Activated naive CD4-positive, alpha-beta T cell treated with Interleukin-2 at 50 U/mL for 16 hours (primary cell): Measurements from ENCODE around the gene TNN.
"Not testable (repeated sequence)": the region's sequence is repeated elsewhere in the genome, so short reads cannot be mapped to it uniquely, and the experiment has no call there.

Experiments
- DNase-seq: peaks from one replicate; pipeline ENCODE4 v3.0.0-alpha.2; 2020

Gene TNN

DNA sequence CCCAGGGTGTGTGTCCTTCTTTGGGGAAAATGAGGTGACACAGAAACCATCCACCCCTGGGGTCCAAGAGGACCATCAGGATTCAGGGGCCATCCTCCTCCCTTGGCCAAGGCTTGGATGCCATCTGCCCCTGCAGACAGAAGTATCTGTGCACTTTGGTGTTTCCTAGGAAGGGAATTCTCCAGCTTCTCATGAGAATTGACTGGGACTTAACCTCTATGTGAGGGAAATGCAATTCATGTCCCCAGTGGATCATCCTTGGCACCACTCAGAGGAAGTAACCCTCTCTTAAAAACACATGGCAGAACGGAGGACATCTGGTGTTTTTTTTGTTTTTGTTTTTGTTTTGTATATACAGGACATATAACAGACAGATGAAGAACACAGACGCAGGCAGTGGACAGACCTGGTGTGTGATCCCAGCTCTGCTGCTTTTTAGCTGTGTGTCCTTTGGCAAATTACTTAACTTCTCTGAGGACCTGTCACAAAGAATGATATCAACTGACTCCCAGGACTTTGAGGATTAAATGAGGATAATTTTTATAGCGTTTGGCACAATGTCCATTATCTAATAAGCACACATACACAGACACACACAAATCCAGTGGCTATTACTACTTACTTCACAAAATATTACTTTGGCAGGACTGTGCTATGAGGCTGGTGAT lies 3.8 kb downstream of the TNN start:
- DNase-seq = no peak

DNA sequence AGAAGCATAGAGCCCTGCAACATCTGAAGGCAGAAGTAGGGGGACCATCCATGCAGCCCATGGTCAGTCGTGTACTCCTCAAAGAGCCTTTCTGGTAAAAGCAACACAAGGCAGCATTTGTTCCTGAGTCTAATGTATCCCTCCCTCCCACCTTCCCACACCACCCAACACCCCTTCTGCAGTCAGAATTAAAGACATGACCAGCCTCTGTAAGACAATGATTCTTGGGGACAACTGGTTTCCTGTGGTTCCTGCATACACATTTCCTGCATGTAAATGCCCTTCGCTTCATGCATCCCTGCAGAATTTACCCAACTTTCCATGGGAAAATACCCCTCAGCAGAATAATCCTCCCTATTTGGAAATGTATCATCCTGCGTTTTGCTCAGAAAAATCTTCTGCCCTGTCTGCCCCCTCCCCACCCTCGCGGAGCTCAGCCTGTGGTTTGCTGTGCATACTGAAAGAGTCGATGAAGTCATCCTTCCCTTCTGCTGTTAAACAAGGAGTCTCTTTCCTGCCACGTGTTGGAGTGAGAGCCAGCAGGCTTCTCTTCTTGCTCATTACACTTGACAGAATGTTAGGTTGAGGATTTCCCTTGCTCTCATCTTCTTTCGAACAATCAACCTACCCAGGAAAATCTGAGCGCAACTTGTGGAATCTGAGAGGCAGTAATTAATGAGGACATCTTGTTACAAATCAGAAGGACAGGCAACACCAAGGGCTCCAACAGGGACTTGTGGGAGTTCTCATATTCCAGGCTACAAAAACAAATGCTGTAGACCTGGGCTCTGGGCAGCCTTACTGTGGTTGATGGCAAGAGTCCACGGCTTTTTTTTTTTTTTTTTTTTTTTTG lies 4.7 kb downstream of the TNN start:
- no peak for DNase-seq

DNA sequence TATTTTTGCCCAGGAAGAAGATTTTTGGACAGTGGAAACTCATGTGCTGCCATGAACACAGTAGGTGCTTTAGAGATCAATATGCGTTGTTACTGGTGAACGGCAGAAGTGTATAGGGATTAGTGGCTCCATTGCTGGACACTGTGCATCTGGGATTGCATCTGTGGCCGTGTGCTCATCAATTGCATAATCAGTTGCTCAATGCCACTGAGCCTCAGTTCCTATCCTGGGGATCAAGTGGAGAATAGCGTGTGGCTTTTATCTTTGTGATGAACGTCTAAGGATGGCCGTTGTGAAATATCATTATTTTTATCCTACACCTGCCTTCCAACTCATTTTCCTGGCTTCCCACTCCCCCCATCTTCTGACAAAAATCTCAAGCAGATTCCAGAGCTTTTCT lies 5.4 kb downstream of the TNN start:
- no peak for DNase-seq

DNA sequence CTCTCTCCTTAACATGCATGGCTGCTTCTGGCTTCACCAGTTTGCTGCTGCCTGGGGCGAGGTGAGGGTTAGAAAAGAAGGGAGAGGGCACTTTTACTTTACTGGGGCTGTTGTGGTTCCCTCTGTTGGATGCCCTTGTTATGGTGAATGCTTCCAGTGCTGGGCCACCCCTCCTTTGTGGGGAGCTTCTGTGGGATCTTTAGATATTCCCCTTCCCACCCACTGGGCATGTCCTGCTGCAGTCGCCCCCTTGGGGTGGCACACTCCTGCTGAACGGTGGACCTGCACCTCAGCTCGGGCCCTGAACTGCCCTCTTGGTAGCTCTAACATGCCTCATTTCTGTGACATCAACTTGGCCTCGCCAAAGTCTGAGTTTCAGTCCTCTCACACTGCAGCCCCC lies 6.0 kb downstream of the TNN start:
- DNase-seq = no peak

DNA sequence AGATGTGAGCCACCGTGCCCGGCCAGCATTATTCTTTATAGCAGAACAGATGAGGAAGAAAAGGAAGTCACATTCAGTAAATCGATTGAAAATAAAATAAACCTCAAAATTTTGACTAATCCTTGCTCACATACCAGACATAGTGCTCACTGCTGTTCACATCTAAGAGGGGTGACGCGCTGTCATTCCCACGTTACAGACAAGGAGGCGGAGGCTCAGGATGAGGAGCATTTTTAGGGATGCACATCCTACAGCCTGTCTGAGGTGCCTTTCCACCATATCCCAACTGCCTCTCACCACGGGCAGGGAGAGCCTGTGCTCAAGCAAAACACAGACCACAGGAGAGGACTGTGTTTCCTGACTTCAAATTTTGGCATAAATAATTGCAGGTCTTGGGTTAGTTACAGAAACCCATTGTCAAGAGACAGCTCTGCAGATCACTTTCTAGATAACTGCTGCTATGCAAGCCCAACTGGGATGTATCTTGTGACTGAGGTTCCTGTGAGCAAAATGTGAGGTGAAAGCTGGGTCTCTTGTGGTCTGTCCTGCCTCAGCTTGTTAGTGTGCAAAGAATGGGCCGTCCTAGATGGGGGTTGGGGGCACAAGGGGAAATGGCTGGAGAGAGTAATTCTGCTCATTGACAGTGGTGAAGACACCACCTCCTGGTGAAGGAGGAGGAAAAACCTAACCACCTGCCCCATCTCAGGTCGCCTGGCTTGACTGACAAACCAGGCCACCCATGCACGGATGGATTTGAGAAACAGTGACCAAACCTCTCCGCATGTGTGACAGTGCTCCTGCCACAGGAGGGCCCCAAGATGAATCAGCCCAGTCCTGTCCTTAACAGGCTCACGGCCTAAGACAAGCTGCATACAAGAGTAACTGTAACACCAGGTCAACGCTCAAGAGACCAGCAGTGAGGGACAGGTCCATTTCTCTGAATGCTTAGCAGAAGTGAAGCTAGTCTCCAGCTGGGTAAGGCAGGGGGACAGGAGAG lies 8.2 kb downstream of the TNN start:
- no peak for DNase-seq

DNA sequence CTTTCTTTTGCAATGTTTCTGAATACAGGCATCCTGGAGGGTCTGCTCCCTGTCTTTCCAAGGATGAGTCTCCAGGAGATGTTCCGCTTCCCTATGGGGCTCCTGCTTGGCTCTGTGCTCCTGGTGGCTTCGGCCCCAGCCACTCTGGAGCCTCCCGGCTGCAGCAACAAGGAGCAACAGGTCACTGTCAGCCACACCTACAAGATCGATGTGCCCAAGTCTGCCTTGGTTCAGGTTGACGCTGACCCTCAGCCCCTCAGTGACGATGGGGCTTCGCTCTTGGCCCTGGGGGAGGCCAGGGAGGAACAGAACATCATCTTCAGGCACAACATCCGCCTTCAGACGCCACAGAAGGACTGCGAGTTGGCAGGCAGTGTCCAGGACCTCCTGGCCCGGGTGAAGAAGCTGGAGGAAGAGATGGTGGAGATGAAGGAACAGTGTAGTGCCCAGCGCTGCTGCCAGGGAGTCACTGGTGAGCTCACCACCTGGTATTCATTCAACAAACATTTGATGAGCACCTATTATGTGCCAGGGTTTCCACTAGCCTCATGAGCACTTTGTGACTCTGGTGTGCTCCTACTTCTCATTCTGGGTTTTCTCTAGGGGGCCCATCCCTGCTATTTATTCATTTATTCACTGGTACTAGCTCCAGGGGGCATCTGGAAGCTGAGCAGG lies 9.9 kb downstream of the TNN start:
- DNase-seq = no peak

DNA sequence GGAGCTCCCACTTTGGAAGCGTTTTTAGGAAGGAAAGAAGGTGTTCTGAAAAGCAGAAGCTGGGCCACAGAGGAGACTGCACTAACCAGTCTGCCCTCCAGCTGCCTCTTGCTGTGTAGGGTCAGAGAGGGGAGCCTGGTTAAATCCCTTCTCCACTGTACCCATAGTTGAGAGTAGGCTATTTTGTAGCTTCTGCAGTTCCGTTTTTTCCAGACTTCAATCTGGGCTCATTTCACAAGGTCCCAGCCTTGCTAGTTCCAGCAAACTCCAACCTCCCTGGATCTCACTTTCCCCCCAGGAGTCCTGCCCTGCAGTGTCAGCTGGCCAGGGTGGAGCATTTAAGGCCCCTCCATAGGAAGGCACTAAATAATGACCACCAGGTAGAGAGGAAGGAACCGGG lies 11.0 kb downstream of the TNN start:
- no peak for DNase-seq

DNA sequence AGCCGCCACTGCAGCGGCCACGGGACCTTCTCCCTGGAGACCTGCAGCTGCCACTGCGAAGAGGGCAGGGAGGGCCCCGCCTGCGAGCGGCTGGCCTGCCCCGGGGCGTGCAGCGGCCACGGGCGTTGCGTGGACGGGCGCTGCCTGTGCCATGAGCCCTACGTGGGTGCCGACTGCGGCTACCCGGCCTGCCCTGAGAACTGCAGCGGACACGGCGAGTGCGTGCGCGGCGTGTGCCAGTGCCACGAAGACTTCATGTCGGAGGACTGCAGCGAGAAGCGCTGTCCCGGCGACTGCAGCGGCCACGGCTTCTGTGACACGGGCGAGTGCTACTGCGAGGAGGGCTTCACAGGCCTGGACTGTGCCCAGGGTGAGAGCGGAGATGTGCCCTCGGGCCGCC lies 11.7 kb downstream of the TNN start:
- DNase-seq = no peak

DNA sequence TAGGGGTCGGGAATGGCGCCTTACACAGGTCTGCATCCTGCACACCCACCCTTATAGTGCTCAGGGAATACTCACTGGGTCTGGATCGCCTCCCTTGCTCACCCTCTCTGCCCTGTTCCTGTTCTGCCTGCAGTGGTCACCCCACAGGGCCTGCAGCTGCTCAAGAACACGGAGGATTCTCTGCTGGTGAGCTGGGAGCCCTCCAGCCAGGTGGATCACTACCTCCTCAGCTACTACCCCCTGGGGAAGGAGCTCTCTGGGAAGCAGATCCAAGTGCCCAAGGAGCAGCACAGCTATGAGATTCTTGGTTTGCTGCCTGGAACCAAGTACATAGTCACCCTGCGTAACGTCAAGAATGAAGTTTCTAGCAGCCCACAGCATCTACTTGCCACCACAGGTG lies 12.4 kb downstream of the TNN start:
- no peak for DNase-seq

DNA sequence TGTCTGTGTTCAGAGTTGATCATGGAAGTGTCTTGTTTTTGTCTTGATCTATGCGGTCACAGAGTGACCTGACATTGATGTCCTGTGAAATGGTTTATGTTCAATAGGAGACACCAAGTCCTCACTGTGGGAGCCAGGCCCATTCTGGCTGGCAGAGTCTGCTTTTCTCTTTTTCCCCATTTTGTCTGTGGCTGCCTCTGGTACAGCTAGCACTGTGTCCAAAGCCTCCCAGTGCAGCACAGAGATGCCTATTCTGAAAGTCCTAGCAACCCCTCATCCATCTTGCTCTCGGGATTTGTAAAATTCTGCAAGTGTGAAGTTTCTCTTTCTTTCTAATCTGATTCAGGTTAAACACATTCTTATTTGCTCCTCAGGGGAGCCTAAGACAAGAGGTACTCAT lies 14.3 kb downstream of the TNN start:
- no peak for DNase-seq

DNA sequence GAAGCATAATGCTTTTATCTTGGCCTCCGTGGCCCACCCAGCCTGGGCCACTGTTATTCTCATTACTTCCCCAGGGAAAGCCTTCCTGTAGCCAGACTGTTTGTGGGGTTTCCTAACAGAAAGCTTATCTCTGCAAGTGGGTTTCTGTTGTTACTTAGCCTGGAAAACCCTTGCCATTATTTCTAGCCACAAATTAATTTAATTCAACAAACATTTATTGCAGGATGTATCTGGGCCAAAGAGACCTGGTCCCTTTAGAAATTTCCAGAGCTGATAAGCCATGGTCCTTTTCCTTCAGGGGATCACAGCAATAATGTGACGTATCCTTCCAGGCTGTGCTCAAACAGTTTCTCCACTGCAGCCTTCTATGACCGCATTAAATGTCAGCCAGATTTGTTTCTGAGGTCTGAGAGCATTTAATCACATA lies 20.9 kb downstream of the TNN start:
- DNase-seq = no peak

DNA sequence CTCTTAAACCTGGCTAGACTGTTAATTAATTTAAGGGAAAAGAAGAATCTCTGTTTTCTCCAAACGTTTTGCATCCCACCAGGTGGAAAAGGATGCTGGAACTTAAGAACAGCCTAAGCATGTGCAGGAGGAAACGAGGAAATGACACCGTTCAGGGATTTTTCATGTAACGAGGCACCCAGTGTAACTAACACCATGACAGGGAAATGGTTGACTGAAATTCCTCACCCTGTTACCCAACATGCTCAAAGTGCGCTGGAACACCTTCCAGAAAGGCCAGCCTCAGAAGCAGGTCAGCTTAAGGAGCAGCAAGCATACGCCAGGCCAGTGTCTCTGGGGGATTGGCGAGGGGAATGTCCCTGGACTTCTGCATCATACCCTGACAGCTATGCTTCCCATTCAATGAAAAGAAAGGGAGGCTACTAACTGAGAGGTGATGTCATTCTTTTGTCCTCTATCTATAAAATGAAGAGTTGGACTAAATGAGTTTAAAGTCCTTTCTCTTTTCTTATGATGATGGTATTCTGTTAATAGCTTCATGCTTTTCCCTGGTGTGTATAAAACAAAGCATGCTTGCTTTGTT lies 21.6 kb downstream of the TNN start:
- no peak for DNase-seq

DNA sequence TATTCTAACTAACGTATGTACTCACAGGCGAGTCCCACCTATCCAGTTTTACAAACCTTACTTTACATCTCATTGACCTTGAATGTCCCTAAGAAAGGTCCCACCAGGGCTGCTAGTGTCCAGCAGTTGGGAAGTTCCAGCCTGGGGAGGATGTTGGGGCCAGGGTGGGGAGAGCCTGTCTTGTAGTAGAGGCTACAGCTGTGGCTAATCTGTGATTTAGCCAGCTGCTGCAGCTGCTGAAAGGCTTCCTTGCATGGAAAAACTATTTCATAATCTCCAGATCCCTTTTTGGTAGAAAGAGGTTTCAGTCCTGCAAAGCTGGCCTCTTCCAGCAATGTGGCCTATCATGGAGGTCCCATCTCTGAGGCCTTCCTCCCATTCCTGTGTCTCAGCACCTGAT lies 23.1 kb downstream of the TNN start:
- no peak for DNase-seq

DNA sequence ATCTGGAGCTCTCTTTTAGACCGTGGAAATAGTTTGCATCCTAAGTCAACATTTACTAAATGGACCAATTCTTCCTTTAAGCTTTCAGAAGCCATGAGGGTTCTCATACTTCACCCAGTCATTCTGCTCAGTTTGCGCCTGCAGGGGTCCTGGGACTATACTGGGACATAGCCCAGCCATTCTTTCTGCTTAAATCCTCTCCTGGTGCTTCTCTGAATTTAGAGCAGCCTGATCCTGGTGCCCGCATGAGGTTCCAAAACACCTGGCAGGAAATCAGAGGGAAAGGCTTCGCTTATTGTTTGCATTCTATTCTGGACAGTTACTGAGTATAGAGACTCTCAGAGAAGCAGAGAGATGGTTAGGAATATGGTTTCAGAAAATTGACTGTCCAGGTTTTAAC lies 27.0 kb downstream of the TNN start:
- DNase-seq = no peak

DNA sequence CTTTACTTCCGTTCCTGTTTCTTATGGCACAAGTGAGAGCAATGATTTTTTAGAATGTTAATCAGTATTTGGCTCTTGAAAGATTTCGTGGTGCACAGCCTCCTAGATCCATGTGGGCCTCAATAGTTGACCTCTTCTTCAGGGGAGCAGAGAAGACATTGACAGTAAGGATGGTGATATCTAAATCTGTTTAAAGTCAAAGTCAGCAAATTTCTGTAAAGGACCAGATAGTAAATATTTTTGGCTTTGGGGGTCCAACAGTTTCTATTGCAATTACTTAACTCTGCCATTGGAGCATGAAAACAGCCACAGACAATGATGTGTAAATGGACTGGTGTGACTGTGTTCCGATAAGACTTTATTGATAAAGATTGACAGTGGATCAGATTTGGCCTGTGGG lies 27.4 kb downstream of the TNN start:
- no peak for DNase-seq

DNA sequence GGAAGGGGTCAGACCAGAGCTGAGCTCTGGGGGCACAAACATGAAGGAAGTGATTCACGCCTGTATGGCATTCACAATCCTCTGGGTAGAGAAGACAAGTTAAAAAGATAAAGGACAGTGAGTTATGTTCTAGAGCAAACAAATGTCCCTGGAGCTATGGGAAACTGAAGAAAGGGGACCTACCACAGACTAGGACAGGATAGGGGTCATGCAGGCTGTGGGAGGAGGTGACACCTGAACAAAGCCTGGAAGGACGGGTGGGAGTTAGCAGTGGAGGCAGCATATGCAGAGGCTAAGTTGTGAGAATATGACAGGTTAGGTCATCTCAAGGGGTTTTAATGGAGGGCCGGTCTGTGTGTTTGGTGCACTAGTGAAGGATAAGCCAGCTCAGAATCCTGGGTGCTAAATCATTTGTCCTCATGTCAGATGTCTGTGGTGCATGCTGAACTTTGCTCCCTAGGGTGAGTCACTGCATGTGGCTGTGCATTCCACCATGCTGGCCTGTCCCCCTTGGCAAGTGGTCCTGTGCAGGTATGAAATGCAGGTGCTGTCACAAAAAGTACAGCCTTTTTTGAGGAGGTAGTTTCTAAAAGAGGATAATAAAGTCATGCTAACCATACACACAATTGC lies 28.5 kb downstream of the TNN start:
- no peak for DNase-seq

DNA sequence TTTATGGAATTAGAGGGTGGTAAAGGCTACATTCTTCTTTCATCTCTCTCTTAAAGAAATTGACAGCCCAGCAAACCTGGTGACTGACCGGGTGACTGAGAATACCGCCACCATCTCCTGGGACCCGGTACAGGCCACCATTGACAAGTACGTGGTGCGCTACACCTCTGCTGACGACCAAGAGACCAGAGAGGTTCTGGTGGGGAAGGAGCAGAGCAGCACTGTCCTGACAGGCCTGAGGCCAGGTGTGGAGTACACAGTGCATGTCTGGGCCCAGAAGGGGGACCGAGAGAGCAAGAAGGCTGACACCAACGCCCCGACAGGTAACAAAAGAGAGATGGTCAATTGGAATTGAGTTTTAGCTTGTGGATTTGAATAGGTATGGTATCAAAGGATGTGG lies 29.7 kb downstream of the TNN start:
- DNase-seq = no peak

DNA sequence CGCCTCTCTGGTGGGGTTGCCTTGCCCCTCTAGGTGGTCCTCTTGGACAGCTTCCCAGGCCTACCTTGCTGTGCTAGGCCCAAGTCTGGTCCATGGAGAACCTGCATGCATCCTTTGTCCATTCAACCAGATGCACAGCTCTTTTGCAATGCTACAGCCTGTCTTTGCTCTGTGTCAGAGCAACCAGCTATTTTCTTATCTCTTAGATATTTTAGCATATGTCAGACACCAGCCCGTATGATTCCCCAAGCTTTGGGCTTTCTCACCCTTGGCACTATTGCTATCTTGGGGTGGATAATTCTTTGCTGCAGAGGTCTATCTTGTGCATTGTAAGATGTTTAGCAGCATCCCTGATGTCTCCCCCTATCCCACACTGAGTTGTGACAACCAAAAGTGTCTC lies 32.3 kb downstream of the TNN start:
- no peak for DNase-seq

DNA sequence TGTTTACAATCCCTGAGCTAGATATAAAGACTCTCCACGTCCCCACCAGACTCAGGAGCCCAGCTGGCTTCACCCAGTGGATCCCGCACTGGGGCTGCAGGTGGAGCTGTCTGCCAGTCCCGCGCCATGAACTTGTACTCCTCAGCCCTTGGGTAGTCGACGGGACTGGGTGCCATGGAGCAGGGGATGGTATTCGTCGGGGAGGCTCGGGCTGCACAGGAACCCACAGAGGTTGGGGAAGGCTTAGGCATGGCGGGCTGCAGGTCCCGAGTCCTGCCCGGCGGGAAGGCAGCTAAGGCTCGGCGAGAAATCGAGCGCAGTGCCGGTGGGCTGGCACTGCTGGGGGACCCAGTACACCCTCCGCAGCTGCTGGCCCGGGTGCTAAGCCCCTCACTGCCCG lies 34.5 kb downstream of the TNN start:
- not testable (repeated sequence) for DNase-seq

DNA sequence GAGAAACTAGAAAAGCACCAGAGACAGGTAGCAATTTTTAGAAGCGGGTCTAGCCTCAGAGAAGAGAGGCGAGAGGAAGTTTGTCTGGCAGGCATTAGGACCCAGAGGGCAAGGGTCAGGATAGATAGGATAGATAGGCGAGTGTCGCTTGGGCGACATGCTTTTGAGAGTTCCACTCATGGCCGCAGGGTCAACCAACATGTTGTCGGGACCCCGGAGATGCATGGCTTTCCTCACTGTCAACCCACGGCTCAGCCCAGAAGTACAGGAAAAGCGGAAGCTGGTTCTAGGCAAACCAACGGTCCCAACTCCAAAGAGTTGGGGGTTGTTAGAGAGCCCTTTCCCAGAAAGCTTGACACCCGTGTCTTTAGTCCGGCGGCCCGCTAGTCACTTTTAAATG lies 38.9 kb downstream of the TNN start:
- DNase-seq = not testable (repeated sequence)

DNA sequence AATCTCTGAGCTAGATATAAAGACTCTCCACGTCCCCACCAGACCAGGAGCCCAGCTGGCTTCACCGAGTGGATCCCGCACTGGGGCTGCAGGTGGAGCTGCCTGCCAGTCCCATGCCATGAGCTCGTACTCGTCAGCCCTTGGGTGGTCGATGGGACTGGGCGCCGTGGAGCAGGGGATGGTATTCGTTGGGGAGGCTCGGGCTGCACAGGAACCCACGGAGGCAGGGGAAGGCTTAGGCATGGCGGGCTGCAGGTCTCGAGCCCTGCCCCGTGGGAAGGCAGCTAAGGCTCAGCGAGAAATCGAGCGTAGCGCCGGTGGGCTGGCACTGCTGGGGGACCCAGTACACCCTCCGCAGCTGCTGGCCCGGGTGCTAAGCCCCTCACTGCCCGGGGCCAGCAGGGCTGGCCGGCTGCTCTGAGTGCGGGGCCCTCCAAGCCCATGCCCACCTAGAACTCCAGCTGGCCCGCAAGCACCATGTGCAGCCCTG lies 40.7 kb downstream of the TNN start:
- DNase-seq = not testable (repeated sequence)

DNA sequence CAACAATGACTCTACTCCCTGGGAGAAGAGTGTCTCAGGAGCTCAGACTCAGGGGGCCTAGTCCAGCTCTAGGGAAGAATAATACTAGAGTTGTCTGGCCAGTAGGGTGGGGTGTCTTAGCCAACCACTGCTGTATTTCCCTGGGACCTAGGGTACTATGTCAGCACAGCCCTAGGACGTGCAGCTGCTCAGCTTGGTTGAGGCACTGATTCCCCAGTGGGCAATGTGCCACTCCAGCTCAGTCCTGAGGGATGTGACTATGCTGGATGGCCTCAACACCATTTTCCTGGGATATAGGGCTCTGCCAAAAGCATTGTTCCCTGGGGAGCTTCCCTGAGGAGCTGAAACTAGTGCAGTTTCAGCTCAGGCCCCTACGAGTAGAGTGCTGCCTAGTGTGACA lies 47.4 kb downstream of the TNN start:
- no peak for DNase-seq
